Loucy (cell line): ENCODE measurements around the gene FITM1.
"Not testable (repeated sequence)": the region's sequence is repeated elsewhere in the genome, so short reads cannot be mapped to it uniquely, and the experiment has no call there.

Experiments used
- CTCF ChIP-seq: fragments of 200-600 bp; sonication (generic); conservative IDR thresholded peaks from 2 replicates; pipeline ENCODE4 v1.5.1; 2014; ENCODE audit warnings: mild to moderate bottlenecking, antibody characterized with exemption, low read length
- EZH2phosphoT487 ChIP-seq: fragments of 200-600 bp; IDR thresholded peaks from 2 replicates; pipeline ENCODE4 v1.6.1; 2018; ENCODE audit warnings: antibody characterized with exemption, mild to moderate bottlenecking, moderate library complexity, borderline replicate concordance

DNA sequence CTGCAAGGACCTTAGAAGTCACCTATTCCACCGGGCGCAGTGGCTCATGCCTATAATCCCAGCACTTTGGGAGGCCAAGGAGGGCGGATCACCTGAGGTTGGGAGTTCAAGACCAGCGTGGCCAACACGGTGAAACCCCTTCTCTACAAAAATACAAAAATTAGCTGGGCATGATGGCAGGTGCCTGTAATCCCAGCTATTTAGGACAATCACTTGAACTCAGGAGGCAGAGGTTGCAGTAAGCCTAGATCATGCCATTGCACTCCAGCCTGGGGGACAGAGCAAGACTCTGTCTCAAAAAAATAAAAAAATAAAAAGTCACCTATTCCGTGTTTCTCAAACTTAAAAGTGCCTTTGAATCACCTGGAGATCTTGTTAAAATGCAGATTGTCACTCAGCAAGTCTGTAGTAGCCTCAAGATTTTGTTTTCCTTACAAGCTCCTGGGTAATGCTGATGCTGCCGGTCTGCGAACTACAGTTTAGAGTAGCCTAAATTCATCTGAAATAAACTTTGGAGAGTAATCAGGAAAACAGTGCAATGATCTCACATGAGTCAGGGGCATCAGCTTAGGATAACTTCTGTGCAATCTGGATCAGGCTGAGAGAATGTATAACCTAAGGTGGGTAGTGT lies 24.7 kb upstream of the FITM1 start:
- not testable (repeated sequence) for TF ChIP-seq CTCF, EZH2phosphoT487
